K562 (cell line): ENCODE measurements around the gene YAP1. TPM values are rescaled to one million over a fixed set of nuclear protein-coding genes. Genes with fewer than 3 reads are reported as not detected.

ENCODE experiments used
- ATAC-seq: fragments of 200-7000 bp; cut with Tn5 transposase; 3 replicates; pipeline ENCODE4 v1.9.1; 2020; ENCODE audit warnings: moderate library complexity
- BruUV-seq: library from RNA; stranded (reverse); fragments of 400-500 nt; replicated peaks from 2 replicates; lab custom pipeline; 2021; lab: Mats Ljungman, UMichigan
- CTCF ChIA-PET: fragments of 300-600 bp; formaldehyde crosslinking; extraction: SDS; loops from one replicate; lab custom pipeline; 2021; ENCODE audit warnings: low intra/inter-chr PET ratio; lab: Yijun Ruan, JAX
- POLR2A ChIA-PET: fragments of 300-600, 350-650 bp; sonication (Branson Sonifier 250); formaldehyde crosslinking; extraction: SDS; loops from one replicate; lab custom pipeline; 2021; ENCODE audit warnings: antibody characterized with exemption, inconsistent platforms; lab: Yijun Ruan, JAX
- DNase-seq, 4 experiments: peaks; one replicate each; pipeline versions ENCODE4 v3.0.0 to v3.0.0-alpha.2; 2011 to 2018; ENCODE audit warnings: low spot score in 3 of 4, mixed read lengths in 3 of 4; ENCODE audit errors: extremely low read depth in 1 of 4
- FAIRE-seq: peaks from 2 replicates; lab custom pipeline; 2011; peaks lifted over from hg19 to GRCh38; lab: Jason Lieb, UNC
- H2AFZ ChIP-seq: 2 replicates; pipeline ENCODE4 v1.6.0; 2011; ENCODE audit warnings: low read depth, low read length, control low read depth, inconsistent platforms
- H3K27ac ChIP-seq: fragments of 200-600 bp; 3 replicates; pipeline ENCODE4 v1.8.0; 2011; ENCODE audit warnings: low read depth, mild to moderate bottlenecking, control low read depth, inconsistent platforms, low read length, moderate library complexity, mixed read lengths; ENCODE audit errors: extremely low read depth
- H3K27me3 ChIP-seq, 2 experiments: fragments of 300-600 bp in 1 of 2; 2 replicates in 1 of 2; 3 replicates in 1 of 2; pipeline versions ENCODE4 v1.6.0 to v1.8.0; 2011; ENCODE audit warnings: inconsistent platforms in 2 of 2, low read length in 2 of 2, mild to moderate bottlenecking in 1 of 2, mixed read lengths in 1 of 2, moderate library complexity in 1 of 2; ENCODE audit not compliant: control insufficient read depth in 2 of 2, insufficient read depth in 2 of 2
- H3K36me3 ChIP-seq: fragments of 300-600 bp; 3 replicates; pipeline ENCODE4 v1.8.0; 2011; ENCODE audit warnings: mild to moderate bottlenecking, low read length, inconsistent platforms; ENCODE audit not compliant: control insufficient read depth, insufficient read depth
- H3K4me1 ChIP-seq, 2 experiments: fragments of 200-600 bp in 1 of 2; replicated peaks in 1 of 2; 2 replicates in 1 of 2; 3 replicates in 1 of 2; pipeline versions ENCODE4 v1.5.1 to v1.8.0; 2011; ENCODE audit warnings: inconsistent platforms in 2 of 2, low read length in 2 of 2, mild to moderate bottlenecking in 1 of 2, mixed read lengths in 1 of 2, moderate library complexity in 1 of 2; ENCODE audit not compliant: control insufficient read depth in 2 of 2, insufficient read depth in 2 of 2
- H3K4me2 ChIP-seq: 2 replicates; pipeline ENCODE4 v1.6.1; 2011; ENCODE audit warnings: low read length, control low read depth, inconsistent platforms, mixed read lengths; ENCODE audit not compliant: insufficient read depth
- H3K4me3 ChIP-seq: fragments of 200-600 bp; sonication (generic), shearing (Covaris generic); 2 replicates; pipeline ENCODE4 v1.5.1; 2016; ENCODE audit warnings: control low read depth, inconsistent platforms
- H3K79me2 ChIP-seq: fragments of 200-600 bp; 3 replicates; pipeline ENCODE4 v1.8.0; 2011; ENCODE audit warnings: low read length, inconsistent platforms; ENCODE audit not compliant: control insufficient read depth, insufficient read depth
- H3K9ac ChIP-seq, 2 experiments: 2 replicates each; pipeline versions ENCODE4 v1.6.0 to v1.6.1; 2011; ENCODE audit warnings: low read depth in 2 of 2, low read length in 2 of 2, control low read depth in 1 of 2, inconsistent platforms in 1 of 2, mild to moderate bottlenecking in 1 of 2, mixed read lengths in 1 of 2; ENCODE audit not compliant: insufficient read depth in 1 of 2
- H3K9me1 ChIP-seq: one replicate; pipeline ENCODE4 v1.6.0; 2011; ENCODE audit warnings: inconsistent platforms, mild to moderate bottlenecking, low read length, moderate library complexity; ENCODE audit not compliant: control insufficient read depth, insufficient read depth
- H3K9me3 ChIP-seq: replicated peaks from 2 replicates; pipeline ENCODE4 v1.5.1; 2011; ENCODE audit warnings: low read depth, low read length, inconsistent platforms; ENCODE audit not compliant: control insufficient read depth, insufficient read depth
- H4K20me1 ChIP-seq: replicated peaks from 2 replicates; pipeline ENCODE4 v1.6.1; 2011; ENCODE audit warnings: low read length, inconsistent platforms, mixed read lengths; ENCODE audit not compliant: control insufficient read depth, insufficient read depth
- BCLAF1 ChIP-seq, 2 experiments: fragments of 450-650 bp in 1 of 2; IDR thresholded peaks; 2 replicates each; pipeline ENCODE4 v1.6.1; 2011 to 2017; ENCODE audit warnings: low read depth in 2 of 2, antibody characterized with exemption in 1 of 2, borderline replicate concordance in 1 of 2, low read length in 1 of 2, mild to moderate bottlenecking in 1 of 2, mixed read lengths in 1 of 2; ENCODE audit not compliant: control insufficient read depth in 1 of 2
- CREM ChIP-seq: IDR thresholded peaks from 2 replicates; pipeline ENCODE4 v1.6.1; 2014; ENCODE audit warnings: antibody characterized with exemption, low read depth
- PHF8 ChIP-seq: fragments of 200-600 bp; sonication (generic); IDR thresholded peaks from 2 replicates; pipeline ENCODE4 v1.6.1; 2012; ENCODE audit warnings: mixed run types, mild to moderate bottlenecking, inconsistent platforms, low read length, moderate library complexity, borderline replicate concordance
- PYGO2 ChIP-seq: fragments of 450-650 bp; IDR thresholded peaks from 2 replicates; pipeline ENCODE4 v1.6.1; 2016; ENCODE audit warnings: mild to moderate bottlenecking, missing genetic modification characterization, moderate library complexity, missing compliant biosample characterization
- TFAM ChIP-seq: fragments of 250-450 bp; sonication (Bioruptor Pico); conservative IDR thresholded peaks from 2 replicates; pipeline ENCODE4 v1.5.0; 2021; ENCODE audit warnings: mild to moderate bottlenecking, moderate library complexity
- ZC3H11A ChIP-seq: IDR thresholded peaks from 2 replicates; pipeline ENCODE4 v1.6.1; 2012; ENCODE audit warnings: low read depth, low read length, improper control_type of control experiment
- ZNF277 ChIP-seq: fragments of 250-450 bp; sonication (Bioruptor Pico); IDR thresholded peaks from 2 replicates; pipeline ENCODE4 v1.8.0; 2022; ENCODE audit warnings: inconsistent platforms, mild to moderate bottlenecking, moderate library complexity, borderline replicate concordance
- ZNF318 ChIP-seq, 2 experiments: fragments of 450-650 bp; IDR thresholded peaks; 2 replicates each; pipeline ENCODE4 v1.6.1; 2016; ENCODE audit warnings: mild to moderate bottlenecking in 2 of 2, borderline replicate concordance in 1 of 2, low read depth in 1 of 2, moderate library complexity in 1 of 2
- ZNF830 ChIP-seq: fragments of 250-450 bp; sonication (Bioruptor Pico); IDR thresholded peaks from 2 replicates; pipeline ENCODE4 v1.5.0; 2021; ENCODE audit warnings: mild to moderate bottlenecking
- WGBS: fragments of 100-300 bp; shearing (Covaris generic); methylation state at CpG from one replicate; pipeline ENCODE4 v1.1.6; 2016; ENCODE audit warnings: low coverage, mixed read lengths; ENCODE audit not compliant: insufficient coverage; ENCODE audit errors: missing lambda C conversion rate; 5-methylcytosine and 5-hydroxymethylcytosine counted together
- in situ Hi-C: fragments of 300-500 bp; cut with MboI; formaldehyde crosslinking; loops from 4 replicates; pipeline ENCODE4 v1.15.0; 2018; ENCODE audit warnings: inconsistent platforms, mixed read lengths
- intact Hi-C: fragments of 100-400 bp; cut with micrococcal nuclease; formaldehyde crosslinking; loops from 2 replicates; pipeline ENCODE4 v1.14.2; 2022
- polyA plus RNA-seq, 8 experiments: library from polyadenylated mRNA; depleted of rRNA in 4 of 8; stranded (reverse) in 5 of 8; unstranded in 3 of 8; fragments of >200 nt; fragmentation: Nextera tagmentation in 2 of 8; fragmentation: Illumina TruSeq in 1 of 8; extraction: Ambion mirVana in 2 of 8; extraction: Trizol in 1 of 8; gene quantifications; 2 replicates each; pipeline versions ENCODE4 v1.2.1 to v1.2.3, GENCODE V29; 2011 to 2014; ENCODE audit warnings: inconsistent platforms in 1 of 8, missing spikeins in 1 of 8
- total RNA-seq, 7 experiments: library from RNA; depleted of rRNA in 6 of 7; stranded (reverse); fragments of >200 nt in 6 of 7; fragmentation: Illumina TruSeq in 2 of 7; extraction: Trizol in 2 of 7; gene quantifications; 2 replicates each; pipeline versions ENCODE4 v1.2.1 to v1.2.3, GENCODE V29; 2011 to 2021; ENCODE audit warnings: low replicate concordance in 1 of 7

Gene YAP1
- total and polyA plus RNA-seq, 9 of the 15 experiments (the other 6 are each of a cell fraction or from before 2014, with no cell fraction given) = 0.18 TPM; not detected in 8

GRCh38 chr11:102114032-102114431 is 3.8 kb downstream of the YAP1 start:
- Histone ChIP-seq H4K20me1 (no peaks in the 10 kb centered on the region), H3K4me3 (no peak overlapping the region), H3K79me2 (no peaks in the 10 kb centered on the region), H2AFZ (no peak overlapping the region), H3K4me1 (peaks cover 0 to 12% of the 10 kb centered on the region in 2 experiments; a peak in 1 of 5 replicates), H3K9me3 (no peaks in the 10 kb centered on the region), H3K9ac (no peak overlapping the region), H3K4me2 (no peak overlapping the region), H3K27ac (no peak overlapping the region), H3K36me3 (no peaks in the 10 kb centered on the region), H3K27me3 (peaks cover 0 to 6% of the 10 kb centered on the region in 2 experiments; a peak in 1 of 5 replicates), H3K9me1 (no peaks in the 10 kb centered on the region)
- intact Hi-C loops = no loop called here
- WGBS = 0% methylated on average over 4 of the region's 4 CpGs
- ChIA-PET CTCF (no interaction called here), POLR2A (no interaction called here)
- FAIRE-seq (no peak), ATAC-seq (no peak), DNase-seq (no peak)
- in situ Hi-C loops = no loop called here
- no TSS peak for BruUV-seq
- TF ChIP-seq ZC3H11A (no peak), PYGO2 (tag) (no peak), CREM (no peak), ZNF318 (IDR thresholded peaks at IDR 0.05; ENCODE audit: borderline replicate concordance in 1 of 2, low read depth in 1 of 2) (no peak), TFAM (no peak), BCLAF1 (IDR thresholded peaks at IDR 0.05; ENCODE audit: borderline replicate concordance in 1 of 2, control insufficient read depth in 1 of 2, low read depth in 2 of 2, low read length in 1 of 2) (no peak), ZNF830 (CRISPR knock-in tag) (no peak), PHF8 (no peak), ZNF277 (no peak)
